ENCODE data around the gene PPP4R4. TPM values are rescaled to one million over a fixed set of nuclear protein-coding genes. Genes with fewer than 3 reads are reported as not detected.

PPP4R4 gene
- total RNA-seq, 1 experiment from 2014 or later, result 5.5 TPM

DNA sequence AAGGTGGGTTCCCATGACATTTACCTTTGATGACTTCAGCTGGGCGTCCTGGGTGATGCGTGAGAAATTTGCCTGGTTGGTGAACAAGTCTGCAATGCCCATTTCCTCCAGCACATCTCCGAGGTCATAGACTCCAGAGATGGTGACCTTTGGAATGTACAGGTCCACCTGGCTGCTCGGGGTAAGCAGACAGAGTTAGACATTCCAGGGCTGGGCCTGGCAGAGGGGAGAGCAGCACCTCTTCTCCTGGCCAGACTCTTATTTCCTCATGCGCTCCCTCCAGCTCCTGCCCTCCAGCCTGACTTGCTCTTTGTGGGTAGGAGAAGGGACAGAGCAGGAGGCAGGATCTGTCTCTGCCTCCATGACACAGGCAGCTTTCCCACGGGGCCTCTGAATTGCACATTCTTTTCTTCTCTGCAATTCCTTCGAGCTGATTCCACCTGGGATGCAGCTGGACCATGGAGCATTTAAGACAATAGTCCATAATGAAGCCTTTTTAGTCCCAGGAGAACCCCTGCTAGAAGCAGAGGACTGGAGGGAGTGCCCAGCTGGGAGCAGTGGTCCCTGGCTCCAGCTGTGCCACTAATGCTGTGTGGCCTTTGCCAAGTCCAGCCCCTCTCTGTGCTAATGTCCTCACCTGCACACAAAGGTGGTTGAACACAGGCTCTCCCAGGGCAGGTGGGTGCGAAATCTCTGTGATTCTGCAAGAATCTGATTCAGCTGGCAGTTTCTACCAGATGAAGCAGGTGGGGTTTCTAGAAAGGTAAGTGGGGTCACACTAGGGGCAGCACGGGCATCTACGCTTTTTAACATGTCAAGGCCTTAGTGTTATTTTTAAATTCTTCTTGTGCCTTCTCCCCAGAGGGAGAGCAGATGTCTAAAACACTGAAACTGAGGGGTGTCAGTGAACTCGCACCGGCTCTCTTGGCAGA, 132.2 kb downstream of the PPP4R4 start:
- no peaks in the 10 kb centered on the region for H4K20me1 ChIP-seq (ENCODE audit: insufficient read depth)
- peaks cover 0 to 14% of the 10 kb centered on the region in 2 experiments; a peak in 1 of 4 replicates for H3K9me3 ChIP-seq (ENCODE audit: control insufficient read depth in 1 of 2, insufficient read depth in 1 of 2, low read depth in 1 of 2, low read length in 2 of 2)
- ChIA-PET RAD21 (ENCODE audit: low non-redundant PET in 1 of 2, low total read pairs in 2 of 2, uncharacterized antibody in 2 of 2, unreplicated experiment in 2 of 2) (no interaction called here), POLR2A (no interaction called here), CTCF (no interaction called here)
- BruUV-seq (replicated peaks), result no TSS peak
- no peak overlapping the region for H3K4me2 ChIP-seq (ENCODE audit: low read length)
- H3K79me2 ChIP-seq (ENCODE audit: insufficient read depth, low read length), result no peaks in the 10 kb centered on the region
- no peak overlapping the region for H3K9ac ChIP-seq (ENCODE audit: low read length)
- no peak for DNase-seq (ENCODE audit: low read depth, low spot score)
- no peak overlapping the region for H2AFZ ChIP-seq (ENCODE audit: low read depth, low read length, poor library complexity, severe bottlenecking)
- no peaks in the 10 kb centered on the region for H3K4me1 ChIP-seq (ENCODE audit: control insufficient read depth in 1 of 2, insufficient read depth in 2 of 2, low read length in 2 of 2)
- H3K4me3 ChIP-seq (replicated peaks in 1 of 2; ENCODE audit: low read depth in 1 of 2, low read length in 2 of 2), result no peak overlapping the region
- H3K27me3 ChIP-seq (ENCODE audit: insufficient read depth, low read length), result no peaks in the 10 kb centered on the region
- H3K9me2 ChIP-seq (ENCODE audit: insufficient read depth), result no peaks in the 10 kb centered on the region
- intact Hi-C loops (cut with micrococcal nuclease), result no loop called here
- no peak overlapping the region for H3K27ac ChIP-seq (ENCODE audit: low read depth, low read length)
- TF ChIP-seq CBX3 (IDR thresholded peaks at IDR 0.05; ENCODE audit: low read depth) (no peak), POLR2AphosphoS5 (IDR thresholded peaks at IDR 0.05; ENCODE audit: low read depth, low read length) (no peak), ZNF274 (IDR thresholded peaks at IDR 0.05; ENCODE audit: low read depth, low read length) (no peak), SIN3A (IDR thresholded peaks at IDR 0.05; ENCODE audit: low read depth) (no peak), SRF (IDR thresholded peaks at IDR 0.05; ENCODE audit: low read depth) (no peak), ZBTB33 (IDR thresholded peaks at IDR 0.05; ENCODE audit: extremely low read depth, insufficient replicate concordance, low read length) (no peak), EZH2phosphoT487 (IDR thresholded peaks at IDR 0.05; ENCODE audit: borderline replicate concordance) (no peak), ELF1 (IDR thresholded peaks at IDR 0.05; ENCODE audit: borderline replicate concordance, low read depth) (no peak), EGR1 (IDR thresholded peaks at IDR 0.05; ENCODE audit: low read depth) (no peak), POLR2A (IDR thresholded peaks at IDR 0.05; ENCODE audit: borderline replicate concordance, extremely low read depth, insufficient read depth, insufficient read length) (no peak)
- TF ChIP-seq, protein P1, sequence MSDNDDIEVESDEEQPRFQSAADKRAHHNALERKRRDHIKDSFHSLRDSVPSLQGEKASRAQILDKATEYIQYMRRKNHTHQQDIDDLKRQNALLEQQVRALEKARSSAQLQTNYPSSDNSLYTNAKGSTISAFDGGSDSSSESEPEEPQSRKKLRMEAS (IDR thresholded peaks at IDR 0.05), result no peak
- TF ChIP-seq, protein P2, sequence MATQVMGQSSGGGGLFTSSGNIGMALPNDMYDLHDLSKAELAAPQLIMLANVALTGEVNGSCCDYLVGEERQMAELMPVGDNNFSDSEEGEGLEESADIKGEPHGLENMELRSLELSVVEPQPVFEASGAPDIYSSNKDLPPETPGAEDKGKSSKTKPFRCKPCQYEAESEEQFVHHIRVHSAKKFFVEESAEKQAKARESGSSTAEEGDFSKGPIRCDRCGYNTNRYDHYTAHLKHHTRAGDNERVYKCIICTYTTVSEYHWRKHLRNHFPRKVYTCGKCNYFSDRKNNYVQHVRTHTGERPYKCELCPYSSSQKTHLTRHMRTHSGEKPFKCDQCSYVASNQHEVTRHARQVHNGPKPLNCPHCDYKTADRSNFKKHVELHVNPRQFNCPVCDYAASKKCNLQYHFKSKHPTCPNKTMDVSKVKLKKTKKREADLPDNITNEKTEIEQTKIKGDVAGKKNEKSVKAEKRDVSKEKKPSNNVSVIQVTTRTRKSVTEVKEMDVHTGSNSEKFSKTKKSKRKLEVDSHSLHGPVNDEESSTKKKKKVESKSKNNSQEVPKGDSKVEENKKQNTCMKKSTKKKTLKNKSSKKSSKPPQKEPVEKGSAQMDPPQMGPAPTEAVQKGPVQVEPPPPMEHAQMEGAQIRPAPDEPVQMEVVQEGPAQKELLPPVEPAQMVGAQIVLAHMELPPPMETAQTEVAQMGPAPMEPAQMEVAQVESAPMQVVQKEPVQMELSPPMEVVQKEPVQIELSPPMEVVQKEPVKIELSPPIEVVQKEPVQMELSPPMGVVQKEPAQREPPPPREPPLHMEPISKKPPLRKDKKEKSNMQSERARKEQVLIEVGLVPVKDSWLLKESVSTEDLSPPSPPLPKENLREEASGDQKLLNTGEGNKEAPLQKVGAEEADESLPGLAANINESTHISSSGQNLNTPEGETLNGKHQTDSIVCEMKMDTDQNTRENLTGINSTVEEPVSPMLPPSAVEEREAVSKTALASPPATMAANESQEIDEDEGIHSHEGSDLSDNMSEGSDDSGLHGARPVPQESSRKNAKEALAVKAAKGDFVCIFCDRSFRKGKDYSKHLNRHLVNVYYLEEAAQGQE (IDR thresholded peaks at IDR 0.05; ENCODE audit: low read depth), result no peak
- no peaks in the 10 kb centered on the region for H3K36me3 ChIP-seq (ENCODE audit: control insufficient read depth in 1 of 2, insufficient read depth in 2 of 2, low read length in 2 of 2)
- ATAC-seq, result no peak
